DMS 273 treated with DMSO at 0.1 percent for 48 hours (cell line): ENCODE measurements around the gene ZNF641.
"Not testable (repeated sequence)": the region's sequence is repeated elsewhere in the genome, so short reads cannot be mapped to it uniquely, and the experiment has no call there.

Experiments used
- DNase-seq: peaks from one replicate; lab custom pipeline; 2025; lab: John Stamatoyannopoulos, UW

ZNF641 gene

GRCh38 chr12:48334808-48335207, 15.9 kb downstream of the ZNF641 start:
- no peak for DNase-seq

GRCh38 chr12:48333680-48334079, 17.0 kb downstream of the ZNF641 start:
- not testable (repeated sequence) for DNase-seq

GRCh38 chr12:48331399-48331798, 19.3 kb downstream of the ZNF641 start:
- DNase-seq, result no peak

- no peak for DNase-seq
Measured at GRCh38 chr12:48329199-48329939, 21.4 kb downstream of the ZNF641 start.

- DNase-seq, result no peak
Measured at GRCh38 chr12:48316491-48316890, 34.2 kb downstream of the ZNF641 start.

GRCh38 chr12:48311313-48311712, 39.4 kb downstream of the ZNF641 start:
- DNase-seq, result no peak

- no peak for DNase-seq
Measured at GRCh38 chr12:48307269-48307668, 43.5 kb downstream of the ZNF641 start.

- DNase-seq, result no peak
Measured at GRCh38 chr12:48305190-48305589, 45.5 kb downstream of the ZNF641 start.

- DNase-seq, result no peak
Measured at GRCh38 chr12:48302161-48302911, 48.4 kb downstream of the ZNF641 start.

- no peak for DNase-seq
Measured at GRCh38 chr12:48300774-48301173, 49.9 kb downstream of the ZNF641 start.

GRCh38 chr12:48296586-48297282, 54.0 kb downstream of the ZNF641 start:
- DNase-seq, result no peak

- no peak for DNase-seq
Measured at GRCh38 chr12:48292040-48292439, 58.7 kb downstream of the ZNF641 start.

GRCh38 chr12:48291511-48291910, 59.2 kb downstream of the ZNF641 start:
- DNase-seq, result no peak

GRCh38 chr12:48288387-48289268, 62.1 kb downstream of the ZNF641 start:
- DNase-seq, result no peak
